Vagina (tissue), 2 donors: ENCODE results near the gene BIRC6. TPM values are rescaled to one million over a fixed set of nuclear protein-coding genes. Genes with fewer than 3 reads are reported as not detected.

Source experiments
- DNase-seq, 2 donors: peaks; one replicate each; pipeline ENCODE4 v3.0.0-alpha.2; 2017; ENCODE audit errors: extremely low spot score in 2 of 2
- H3K27ac ChIP-seq: fragments of 200-600 bp; sonication (generic); one replicate; pipeline ENCODE4 v1.5.1; 2019
- H3K27me3 ChIP-seq: fragments of 200-600 bp; sonication (generic); one replicate; pipeline ENCODE4 v1.5.1; 2019
- H3K36me3 ChIP-seq, 2 donors: fragments of 200-600 bp; sonication (generic); one replicate each; pipeline ENCODE4 v1.5.1; 2017 to 2019
- H3K4me1 ChIP-seq: fragments of 200-600 bp; sonication (generic); one replicate; pipeline ENCODE4 v1.5.1; 2019
- H3K4me3 ChIP-seq, 2 donors: fragments of 200-600 bp; sonication (generic); 1 replicate in 1 of 2; 2 replicates in 1 of 2; pipeline ENCODE4 v1.5.1; 2016 to 2019
- H3K9me3 ChIP-seq: fragments of 200-600 bp; sonication (generic); one replicate; pipeline ENCODE4 v1.5.1; 2019
- POLR2A ChIP-seq, 2 donors: fragments of 450-650 bp; IDR thresholded peaks; one replicate each; pipeline ENCODE4 v1.6.1; 2017; ENCODE audit warnings: antibody characterized with exemption in 2 of 2, mild to moderate bottlenecking in 2 of 2, moderate library complexity in 2 of 2
- POLR2AphosphoS5 ChIP-seq, 2 donors: sonication (generic); formaldehyde crosslinking; IDR thresholded peaks; one replicate each; pipeline ENCODE4 v1.9.0; 2017; ENCODE audit warnings: antibody characterized with exemption in 2 of 2, mild to moderate bottlenecking in 2 of 2, low read depth in 1 of 2; ENCODE audit not compliant: insufficient read depth in 1 of 2
- intact Hi-C: fragments of 100-400 bp; cut with DNase I; formaldehyde crosslinking; loops from one replicate; pipeline ENCODE4 v1.15.1; 2023
- total RNA-seq: library from RNA; depleted of rRNA; stranded (reverse); fragments of >200 nt; gene quantifications from one replicate; pipeline ENCODE4 v1.2.3, GENCODE V29; 2016
- TF ChIP-seq, protein P1 (sequence below), 3 experiments: fragments of 450-650 bp in 2 of 3; fragments of 200-600 bp in 1 of 3; sonication (generic) in 1 of 3; IDR thresholded peaks; one replicate each; pipeline ENCODE4 v1.5.1; 2017 to 2019; ENCODE audit warnings: antibody characterized with exemption in 3 of 3, mild to moderate bottlenecking in 2 of 3, moderate library complexity in 2 of 3

BIRC6 gene
- total RNA-seq, 1 donor from 2014 or later: 92.8 TPM

DNA sequence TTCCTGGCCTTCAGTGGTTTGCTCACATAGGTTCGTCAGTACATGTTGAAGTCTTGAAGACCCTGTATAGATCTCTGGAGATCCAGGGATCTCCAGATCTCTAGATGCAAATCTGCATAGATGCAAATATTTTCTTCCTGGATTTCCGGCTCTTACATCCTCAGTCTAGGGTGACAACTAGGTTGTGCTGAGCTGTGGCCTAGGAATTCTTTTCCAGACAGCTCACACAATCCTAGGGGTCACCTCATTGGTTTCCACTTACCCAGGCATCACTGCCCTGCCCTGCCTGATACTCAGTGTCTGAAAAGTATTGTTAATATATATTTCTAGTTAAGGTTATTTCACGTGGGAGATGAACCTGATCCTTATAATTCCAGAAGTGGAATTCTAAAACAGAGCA lies 165.9 kb downstream of the BIRC6 start:
- H3K4me3 ChIP-seq: no peak overlapping the region
- no peaks in the 10 kb centered on the region for H3K27me3 ChIP-seq
- intact Hi-C loops: no loop called here
- peaks cover 0 to 45% of the 10 kb centered on the region in 2 donors for H3K36me3 ChIP-seq
- TF ChIP-seq POLR2AphosphoS5 (IDR thresholded peaks at IDR 0.05; ENCODE audit: insufficient read depth in 1 of 2, low read depth in 1 of 2) (no peak), POLR2A (IDR thresholded peaks at IDR 0.05) (no peak)
- TF ChIP-seq, protein P1, sequence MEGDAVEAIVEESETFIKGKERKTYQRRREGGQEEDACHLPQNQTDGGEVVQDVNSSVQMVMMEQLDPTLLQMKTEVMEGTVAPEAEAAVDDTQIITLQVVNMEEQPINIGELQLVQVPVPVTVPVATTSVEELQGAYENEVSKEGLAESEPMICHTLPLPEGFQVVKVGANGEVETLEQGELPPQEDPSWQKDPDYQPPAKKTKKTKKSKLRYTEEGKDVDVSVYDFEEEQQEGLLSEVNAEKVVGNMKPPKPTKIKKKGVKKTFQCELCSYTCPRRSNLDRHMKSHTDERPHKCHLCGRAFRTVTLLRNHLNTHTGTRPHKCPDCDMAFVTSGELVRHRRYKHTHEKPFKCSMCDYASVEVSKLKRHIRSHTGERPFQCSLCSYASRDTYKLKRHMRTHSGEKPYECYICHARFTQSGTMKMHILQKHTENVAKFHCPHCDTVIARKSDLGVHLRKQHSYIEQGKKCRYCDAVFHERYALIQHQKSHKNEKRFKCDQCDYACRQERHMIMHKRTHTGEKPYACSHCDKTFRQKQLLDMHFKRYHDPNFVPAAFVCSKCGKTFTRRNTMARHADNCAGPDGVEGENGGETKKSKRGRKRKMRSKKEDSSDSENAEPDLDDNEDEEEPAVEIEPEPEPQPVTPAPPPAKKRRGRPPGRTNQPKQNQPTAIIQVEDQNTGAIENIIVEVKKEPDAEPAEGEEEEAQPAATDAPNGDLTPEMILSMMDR (IDR thresholded peaks at IDR 0.05): no peak
- no peak overlapping the region for H3K27ac ChIP-seq
- no peaks in the 10 kb centered on the region for H3K4me1 ChIP-seq
- no peaks in the 10 kb centered on the region for H3K9me3 ChIP-seq
- DNase-seq: no peak

DNA sequence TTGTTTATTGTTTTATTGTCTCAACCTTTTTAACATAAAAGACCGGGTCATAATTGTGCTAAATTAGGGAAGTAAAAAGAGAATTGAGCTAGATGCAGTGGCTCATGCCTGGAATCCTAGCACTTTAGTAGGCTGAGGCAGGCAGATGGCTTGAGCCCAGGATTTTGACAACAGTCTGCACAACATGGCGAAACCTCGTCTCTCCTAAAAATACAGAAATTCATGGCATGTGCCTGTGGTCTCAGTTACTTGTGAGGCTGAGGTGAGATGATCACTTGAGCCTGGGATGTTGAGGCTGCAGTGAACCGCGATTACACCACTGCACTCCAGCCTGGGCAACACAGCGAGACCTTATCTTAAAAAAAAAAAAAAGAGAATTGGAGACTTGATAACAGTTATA lies 166.9 kb downstream of the BIRC6 start:
- Histone ChIP-seq H3K27me3 (no peaks in the 10 kb centered on the region), H3K36me3 (peaks cover 0 to 43% of the 10 kb centered on the region in 2 donors), H3K4me3 (no peak overlapping the region), H3K9me3 (no peaks in the 10 kb centered on the region), H3K27ac (no peak overlapping the region), H3K4me1 (no peaks in the 10 kb centered on the region)
- DNase-seq: no peak
- intact Hi-C loops: no loop called here
- TF ChIP-seq POLR2AphosphoS5 (IDR thresholded peaks at IDR 0.05; ENCODE audit: insufficient read depth in 1 of 2, low read depth in 1 of 2): no peak
- TF ChIP-seq POLR2A (IDR thresholded peaks at IDR 0.05): no peak
- TF ChIP-seq, protein P1 (IDR thresholded peaks at IDR 0.05): no peak

DNA sequence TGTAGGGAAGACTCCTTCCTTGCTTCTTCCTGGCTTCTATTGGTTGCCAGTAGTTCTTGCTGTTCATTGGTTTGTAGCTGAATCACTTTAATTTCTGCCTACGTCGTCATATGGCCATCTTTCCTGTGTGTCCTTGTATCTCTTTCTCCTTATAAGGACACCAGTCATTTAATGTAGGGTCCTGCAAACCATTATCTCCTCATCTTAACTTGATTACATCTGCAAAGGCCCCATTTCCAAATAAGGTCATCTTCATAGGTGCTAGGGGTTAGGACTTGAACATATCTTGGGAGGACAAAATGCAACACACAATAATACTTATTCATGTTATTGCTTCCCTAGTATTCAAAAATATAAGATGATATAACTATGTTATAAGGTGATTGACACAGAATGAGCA lies 175.5 kb downstream of the BIRC6 start:
- DNase-seq: no peak
- no peak overlapping the region for H3K27ac ChIP-seq
- H3K9me3 ChIP-seq: no peaks in the 10 kb centered on the region
- no peak overlapping the region for H3K4me3 ChIP-seq
- H3K36me3 ChIP-seq: peaks cover 0 to 21% of the 10 kb centered on the region in 2 donors
- H3K27me3 ChIP-seq: no peaks in the 10 kb centered on the region
- H3K4me1 ChIP-seq: no peaks in the 10 kb centered on the region
- TF ChIP-seq POLR2A (IDR thresholded peaks at IDR 0.05) (no peak), POLR2AphosphoS5 (IDR thresholded peaks at IDR 0.05; ENCODE audit: insufficient read depth in 1 of 2, low read depth in 1 of 2) (no peak)
- TF ChIP-seq, protein P1 (IDR thresholded peaks at IDR 0.05): no peak
- intact Hi-C loops: no loop called here

DNA sequence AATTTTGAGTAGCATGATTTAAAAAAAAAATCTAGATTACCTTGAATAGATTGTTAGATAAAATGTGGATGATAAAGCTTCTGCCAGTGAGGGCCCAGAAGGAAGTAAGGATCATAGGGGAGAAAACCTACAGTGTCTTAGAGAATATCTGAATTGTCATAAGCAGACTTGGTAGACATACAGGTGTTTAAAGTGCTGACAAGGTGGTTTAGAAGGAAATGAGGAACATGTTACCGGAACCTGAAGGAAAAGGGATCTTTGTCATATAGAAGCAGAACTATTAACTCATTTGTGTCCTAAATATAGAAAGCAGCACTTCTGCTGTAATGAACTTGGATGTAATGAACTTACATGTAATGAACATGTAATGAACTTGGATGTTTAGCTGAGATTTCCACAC lies 176.1 kb downstream of the BIRC6 start:
- intact Hi-C loops: no loop called here
- Histone ChIP-seq H3K36me3 (peaks cover 0 to 14% of the 10 kb centered on the region in 2 donors), H3K4me1 (no peaks in the 10 kb centered on the region), H3K27ac (no peak overlapping the region), H3K27me3 (no peaks in the 10 kb centered on the region), H3K4me3 (no peak overlapping the region), H3K9me3 (no peaks in the 10 kb centered on the region)
- TF ChIP-seq, protein P1 (IDR thresholded peaks at IDR 0.05): no peak
- TF ChIP-seq POLR2AphosphoS5 (IDR thresholded peaks at IDR 0.05; ENCODE audit: insufficient read depth in 1 of 2, low read depth in 1 of 2): no peak
- TF ChIP-seq POLR2A (IDR thresholded peaks at IDR 0.05): no peak
- DNase-seq: no peak

DNA sequence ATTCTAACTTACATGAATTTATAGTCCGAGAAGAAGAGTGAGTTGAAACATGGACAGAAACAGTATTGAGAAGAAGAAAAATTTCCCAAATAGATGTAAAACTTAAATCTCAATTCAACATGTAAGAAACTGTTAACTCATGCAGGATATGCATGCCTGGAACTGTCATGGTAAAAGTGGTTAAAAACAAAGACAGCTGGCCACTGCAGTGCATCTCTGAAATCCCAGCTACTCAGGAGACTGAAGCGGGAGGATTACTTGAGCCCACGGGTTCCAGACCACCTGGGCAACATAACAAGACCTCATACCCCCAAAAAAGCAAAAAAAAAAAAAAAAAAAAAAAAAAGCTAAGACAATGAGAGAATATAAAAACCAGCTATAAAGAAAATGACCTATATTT lies 178.0 kb downstream of the BIRC6 start:
- Histone ChIP-seq H3K9me3 (no peaks in the 10 kb centered on the region), H3K36me3 (peaks cover 0 to 12% of the 10 kb centered on the region in 2 donors), H3K27ac (no peak overlapping the region), H3K4me1 (no peaks in the 10 kb centered on the region), H3K27me3 (no peaks in the 10 kb centered on the region), H3K4me3 (no peak overlapping the region)
- no peak for DNase-seq
- intact Hi-C loops: no loop called here
- TF ChIP-seq, protein P1 (IDR thresholded peaks at IDR 0.05): no peak
